SK-N-SH (cell line): ENCODE data around the gene PFKFB3. TPM values are rescaled to one million over a fixed set of nuclear protein-coding genes. Genes with fewer than 3 reads are reported as not detected.
"Not testable (repeated sequence)": the region's sequence is repeated elsewhere in the genome, so short reads cannot be mapped to it uniquely, and the experiment has no call there.

Experiments
- CTCF ChIA-PET: fragments of 300-600, 350-600 bp; formaldehyde crosslinking; extraction: SDS; loops from one replicate; lab custom pipeline; 2021; lab: Yijun Ruan, JAX
- POLR2A ChIA-PET: fragments of 350-600 bp; sonication (Branson Sonifier 250); formaldehyde crosslinking; extraction: SDS; loops from one replicate; lab custom pipeline; 2020; ENCODE audit warnings: antibody characterized with exemption, inconsistent platforms; lab: Yijun Ruan, JAX
- DNase-seq: peaks from one replicate; pipeline ENCODE4 v3.0.0; 2012
- H2AFZ ChIP-seq: fragments of 200-600 bp; sonication (generic); 2 replicates; pipeline ENCODE4 v1.8.1; 2016; ENCODE audit warnings: antibody characterized with exemption, mild to moderate bottlenecking, low read depth
- H3F3A ChIP-seq: fragments of 200-600 bp; sonication (generic); replicated peaks from 2 replicates; pipeline ENCODE3; 2016; ENCODE audit warnings: antibody characterized with exemption, mild to moderate bottlenecking; ENCODE audit not compliant: insufficient read depth
- H3K27ac ChIP-seq, 2 experiments: fragments of 200-500 bp in 1 of 2; fragments of 200-600 bp in 1 of 2; sonication (Bioruptor generic) in 1 of 2; sonication (generic), shearing (Covaris generic) in 1 of 2; 2 replicates each; pipeline versions ENCODE4 v1.5.1 to v1.6.1; 2014 to 2016; ENCODE audit warnings: low read depth in 2 of 2, inconsistent platforms in 1 of 2, low read length in 1 of 2, mild to moderate bottlenecking in 1 of 2, mixed read lengths in 1 of 2
- H3K27me3 ChIP-seq: fragments of 200-600 bp; sonication (generic), shearing (Covaris generic); 2 replicates; pipeline ENCODE4 v1.6.1; 2016; ENCODE audit warnings: mixed run types; ENCODE audit not compliant: insufficient read depth
- H3K36me3 ChIP-seq, 2 experiments: fragments of 200-500 bp in 1 of 2; fragments of 200-600 bp in 1 of 2; sonication (Bioruptor generic) in 1 of 2; sonication (generic) in 1 of 2; replicated peaks in 1 of 2; 2 replicates each; pipeline versions ENCODE3 to v1.5.1; 2014 to 2016; ENCODE audit warnings: low read length in 1 of 2, mild to moderate bottlenecking in 1 of 2; ENCODE audit not compliant: insufficient read depth in 2 of 2, control insufficient read depth in 1 of 2
- H3K4me1 ChIP-seq, 2 experiments: fragments of 200-500 bp in 1 of 2; fragments of 200-600 bp in 1 of 2; sonication (Bioruptor generic) in 1 of 2; sonication (generic), shearing (Covaris generic) in 1 of 2; 2 replicates each; pipeline versions ENCODE4 v1.5.1 to v1.6.1; 2014 to 2016; ENCODE audit warnings: low read depth in 1 of 2, low read length in 1 of 2, mixed run types in 1 of 2; ENCODE audit not compliant: insufficient read depth in 2 of 2, control insufficient read depth in 1 of 2
- H3K4me2 ChIP-seq: fragments of 200-600 bp; sonication (generic), shearing (Covaris generic); 2 replicates; pipeline ENCODE4 v1.6.1; 2017; ENCODE audit warnings: mixed run types
- H3K4me3 ChIP-seq, 2 experiments: fragments of 200-500 bp in 1 of 2; fragments of 200-600 bp in 1 of 2; sonication (Bioruptor generic) in 1 of 2; sonication (generic), shearing (Covaris generic) in 1 of 2; 2 replicates each; pipeline versions ENCODE4 v1.5.1 to v1.8.1; 2014 to 2016; ENCODE audit warnings: low read depth in 2 of 2, inconsistent platforms in 1 of 2, low read length in 1 of 2, mild to moderate bottlenecking in 1 of 2, mixed read lengths in 1 of 2, moderate library complexity in 1 of 2
- H3K79me2 ChIP-seq: fragments of 200-600 bp; sonication (generic); 2 replicates; pipeline ENCODE4 v1.8.1; 2017; ENCODE audit warnings: mild to moderate bottlenecking; ENCODE audit not compliant: insufficient read depth
- H3K9ac ChIP-seq: fragments of 200-600 bp; sonication (generic); 2 replicates; pipeline ENCODE4 v1.6.1; 2017; ENCODE audit warnings: mixed run types
- H3K9me2 ChIP-seq: fragments of 200-600 bp; sonication (generic); 2 replicates; pipeline ENCODE4 v1.6.1; 2017; ENCODE audit warnings: mixed run types
- H3K9me3 ChIP-seq: fragments of 200-600 bp; sonication (generic); 2 replicates; pipeline ENCODE4 v1.6.1; 2017; ENCODE audit warnings: mixed run types, mild to moderate bottlenecking, moderate library complexity
- H4K20me1 ChIP-seq: fragments of 200-600 bp; sonication (generic); 2 replicates; pipeline ENCODE4 v1.6.1; 2017; ENCODE audit warnings: mild to moderate bottlenecking, mixed run types; ENCODE audit not compliant: insufficient read depth
- CHD2 ChIP-seq: fragments of 150-350 bp; IDR thresholded peaks from 2 replicates; pipeline ENCODE4 v1.6.1; 2018; ENCODE audit warnings: low read length; ENCODE audit not compliant: partially characterized antibody
- ELF1 ChIP-seq: IDR thresholded peaks from 2 replicates; pipeline ENCODE4 v1.4.0; 2012
- EZH2phosphoT487 ChIP-seq: fragments of 200-600 bp; sonication (generic); IDR thresholded peaks from 2 replicates; pipeline ENCODE4 v1.6.1; 2017; ENCODE audit warnings: low read depth, mixed run types, mild to moderate bottlenecking, antibody characterized with exemption, moderate library complexity, borderline replicate concordance
- JUND ChIP-seq: IDR thresholded peaks from 2 replicates; pipeline ENCODE4 v1.4.0; 2012
- MXI1 ChIP-seq: IDR thresholded peaks from 2 replicates; pipeline ENCODE4 v1.6.1; 2012; ENCODE audit warnings: mild to moderate bottlenecking, low read depth, low read length, improper control_type of control experiment
- NRF1 ChIP-seq: IDR thresholded peaks from 2 replicates; pipeline ENCODE4 v1.6.1; 2012; ENCODE audit warnings: low read depth, mild to moderate bottlenecking, low read length
- POLR2AphosphoS5 ChIP-seq: IDR thresholded peaks from 2 replicates; pipeline ENCODE4 v1.6.1; 2012; ENCODE audit warnings: low read depth, low read length
- RAD21 ChIP-seq: IDR thresholded peaks from 2 replicates; pipeline ENCODE4 v1.6.1; 2012; ENCODE audit warnings: mild to moderate bottlenecking, low read length
- RFX5 ChIP-seq: IDR thresholded peaks from 2 replicates; pipeline ENCODE4 v1.6.1; 2012; ENCODE audit warnings: mild to moderate bottlenecking, improper control_type of control experiment, low read length
- RXRA ChIP-seq: IDR thresholded peaks from 2 replicates; pipeline ENCODE4 v1.4.0; 2012; ENCODE audit warnings: low read depth, mild to moderate bottlenecking, borderline replicate concordance
- SIN3A ChIP-seq: IDR thresholded peaks from 2 replicates; pipeline ENCODE4 v1.6.1; 2012; ENCODE audit warnings: low read depth, mild to moderate bottlenecking, low read length, moderate library complexity, borderline replicate concordance
- SMC3 ChIP-seq: IDR thresholded peaks from 2 replicates; pipeline ENCODE4 v1.6.1; 2012; ENCODE audit warnings: low read depth, low read length, improper control_type of control experiment
- YY1 ChIP-seq: IDR thresholded peaks from 2 replicates; pipeline ENCODE4 v1.4.0; 2012; ENCODE audit warnings: low read depth, mild to moderate bottlenecking
- WGBS: methylation state at CpG from one replicate; pipeline ENCODE4 v1.1.6; 2017; ENCODE audit warnings: low lambda C conversion rate; 5-methylcytosine and 5-hydroxymethylcytosine counted together
- polyA plus RNA-seq, 3 experiments: library from polyadenylated mRNA; depleted of rRNA; stranded (reverse); fragments of >200 nt; gene quantifications; 2 replicates each; pipeline ENCODE4 v1.2.3, GENCODE V29; 2012
- TF ChIP-seq, protein P1 (sequence below): fragments of 150-350 bp; IDR thresholded peaks from 2 replicates; pipeline ENCODE4 v1.6.1; 2017; ENCODE audit warnings: antibody characterized with exemption, low read length, low read depth, borderline replicate concordance
- TF ChIP-seq, protein P2 (sequence below): fragments of 150-350 bp; IDR thresholded peaks from 2 replicates; pipeline ENCODE4 v1.6.1; 2016; ENCODE audit warnings: mild to moderate bottlenecking, low read depth, low read length
- TF ChIP-seq, protein P3 (sequence below): IDR thresholded peaks from 2 replicates; pipeline ENCODE4 v1.4.0; 2012; ENCODE audit warnings: low read depth

The PFKFB3 gene
- polyA plus RNA-seq, 1 of the 3 experiments (the other 2 are of a cell fraction): 59.7 TPM

DNA sequence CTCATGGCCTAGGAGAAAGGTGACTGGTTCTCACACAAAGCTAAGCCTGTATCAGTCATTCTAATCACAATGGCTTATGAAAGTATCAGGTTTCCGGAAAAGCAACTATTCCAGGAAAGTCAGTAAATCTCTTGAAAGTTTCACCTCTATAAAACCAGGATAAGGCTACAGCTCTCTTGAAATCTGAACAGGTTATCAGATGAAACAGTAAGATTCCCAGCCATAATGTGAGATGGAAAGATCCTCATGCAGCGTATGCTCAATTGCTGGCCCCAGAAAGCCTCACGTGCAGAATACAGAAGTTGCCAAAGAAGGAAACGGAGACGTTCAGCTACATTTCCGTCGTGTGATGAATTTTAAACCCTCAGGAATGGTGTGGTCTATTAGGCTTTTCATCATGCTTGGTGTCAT is 90.0 kb downstream of the PFKFB3 start:
- CTCF ChIA-PET: no interaction called here
- POLR2A ChIA-PET: no interaction called here
- H3K27ac ChIP-seq: peak overlapping the region in 1 of 2 experiments; percentile 34; a peak in 2 of 4 replicates

DNA sequence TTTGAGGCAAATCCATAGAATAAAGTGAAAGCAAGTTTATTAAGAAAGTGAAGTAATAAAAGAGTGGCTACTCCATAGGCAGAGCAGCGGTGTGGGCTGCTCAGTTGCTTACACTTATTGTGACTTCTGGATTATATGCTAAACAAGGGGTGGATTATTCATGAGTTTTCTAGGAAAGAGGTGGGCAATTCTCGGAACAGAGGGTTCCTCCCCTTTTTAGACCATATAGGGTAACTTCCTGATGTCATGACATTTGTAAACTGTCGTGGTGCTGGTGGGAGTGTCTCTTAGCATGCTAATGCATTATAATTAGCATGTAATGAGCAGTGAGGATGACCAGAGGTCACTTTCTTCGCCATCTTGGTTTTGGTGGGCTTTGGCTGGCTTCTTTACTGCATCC is 93.7 kb downstream of the PFKFB3 start:
- Histone ChIP-seq H3K4me1 (peaks cover 6 to 28% of the 10 kb centered on the region in 2 experiments), H3F3A (peaks cover 11% of the 10 kb centered on the region), H3K27ac (peak overlapping the region in 1 of 2 experiments; percentile 16; a peak in 1 of 4 replicates)
- H3K9ac ChIP-seq, H3K36me3 ChIP-seq, DNase-seq, H3K9me3 ChIP-seq, POLR2A ChIA-PET, H3K27me3 ChIP-seq, H3K79me2 ChIP-seq, H3K9me2 ChIP-seq, H2AFZ ChIP-seq, H4K20me1 ChIP-seq, H3K4me3 ChIP-seq, CTCF ChIA-PET, H3K4me2 ChIP-seq: not testable (repeated sequence)
- 86% methylated on average over 4 of the region's 4 CpGs for WGBS

More for the DNA sequence above, 90.0 kb downstream of the PFKFB3 start:
- Histone ChIP-seq H3K9ac (no peak overlapping the region), H3K4me1 (peaks cover 6 to 21% of the 10 kb centered on the region in 2 experiments), H3K27me3 (no peaks in the 10 kb centered on the region), H3K4me2 (no peak overlapping the region), H3K9me3 (no peaks in the 10 kb centered on the region), H3K79me2 (no peaks in the 10 kb centered on the region), H3F3A (peaks cover 15% of the 10 kb centered on the region), H4K20me1 (no peaks in the 10 kb centered on the region), H3K9me2 (no peaks in the 10 kb centered on the region), H3K4me3 (no peak overlapping the region), H3K36me3 (no peaks in the 10 kb centered on the region), H2AFZ (no peak overlapping the region)
- WGBS: 78% methylated on average over 7 of the region's 7 CpGs
- no peak for TF ChIP-seq ELF1
- TF ChIP-seq POLR2AphosphoS5: no peak
- no peak for TF ChIP-seq EZH2phosphoT487
- TF ChIP-seq RFX5: no peak
- DNase-seq: no peak

DNA sequence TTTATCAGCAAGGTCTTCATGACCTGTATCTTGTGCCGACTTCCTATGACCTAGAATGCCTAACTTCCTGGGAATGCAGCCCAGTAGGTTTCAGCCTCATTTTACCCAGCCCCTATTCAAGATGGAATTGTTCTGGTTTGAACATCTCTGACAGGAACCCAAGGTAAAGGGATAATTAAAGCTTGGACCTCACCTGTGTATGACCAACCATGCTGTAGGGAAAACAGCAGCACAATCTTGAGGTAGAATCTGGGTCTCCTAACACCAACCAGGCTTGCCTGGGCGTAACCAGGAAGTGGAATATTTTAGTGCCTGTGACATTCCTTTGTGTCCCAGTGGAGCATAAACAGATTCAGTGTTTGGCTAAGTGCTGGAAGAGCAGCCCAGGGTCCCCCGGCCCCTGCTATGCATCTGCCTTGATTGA is 94.1 kb downstream of the PFKFB3 start:
- WGBS: 75% methylated on average over 3 of the region's 3 CpGs

More for the DNA sequence above, 94.1 kb downstream of the PFKFB3 start:
- no peaks in the 10 kb centered on the region for H3K36me3 ChIP-seq
- ChIA-PET CTCF (no interaction called here), POLR2A (no interaction called here)
- no peaks in the 10 kb centered on the region for H3K27me3 ChIP-seq
- TF ChIP-seq MXI1 (no peak), SIN3A (no peak), YY1 (no peak), JUND (no peak), SMC3 (no peak), CHD2 (no peak), ELF1 (no peak), EZH2phosphoT487 (no peak), RAD21 (no peak), NRF1 (no peak), POLR2AphosphoS5 (no peak), RXRA (no peak)
- TF ChIP-seq, protein P1, sequence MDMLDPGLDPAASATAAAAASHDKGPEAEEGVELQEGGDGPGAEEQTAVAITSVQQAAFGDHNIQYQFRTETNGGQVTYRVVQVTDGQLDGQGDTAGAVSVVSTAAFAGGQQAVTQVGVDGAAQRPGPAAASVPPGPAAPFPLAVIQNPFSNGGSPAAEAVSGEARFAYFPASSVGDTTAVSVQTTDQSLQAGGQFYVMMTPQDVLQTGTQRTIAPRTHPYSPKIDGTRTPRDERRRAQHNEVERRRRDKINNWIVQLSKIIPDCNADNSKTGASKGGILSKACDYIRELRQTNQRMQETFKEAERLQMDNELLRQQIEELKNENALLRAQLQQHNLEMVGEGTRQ: no peak
- TF ChIP-seq, protein P2, sequence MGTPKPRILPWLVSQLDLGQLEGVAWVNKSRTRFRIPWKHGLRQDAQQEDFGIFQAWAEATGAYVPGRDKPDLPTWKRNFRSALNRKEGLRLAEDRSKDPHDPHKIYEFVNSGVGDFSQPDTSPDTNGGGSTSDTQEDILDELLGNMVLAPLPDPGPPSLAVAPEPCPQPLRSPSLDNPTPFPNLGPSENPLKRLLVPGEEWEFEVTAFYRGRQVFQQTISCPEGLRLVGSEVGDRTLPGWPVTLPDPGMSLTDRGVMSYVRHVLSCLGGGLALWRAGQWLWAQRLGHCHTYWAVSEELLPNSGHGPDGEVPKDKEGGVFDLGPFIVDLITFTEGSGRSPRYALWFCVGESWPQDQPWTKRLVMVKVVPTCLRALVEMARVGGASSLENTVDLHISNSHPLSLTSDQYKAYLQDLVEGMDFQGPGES: no peak
- TF ChIP-seq, protein P3, sequence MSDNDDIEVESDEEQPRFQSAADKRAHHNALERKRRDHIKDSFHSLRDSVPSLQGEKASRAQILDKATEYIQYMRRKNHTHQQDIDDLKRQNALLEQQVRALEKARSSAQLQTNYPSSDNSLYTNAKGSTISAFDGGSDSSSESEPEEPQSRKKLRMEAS: no peak
- H3K4me3 ChIP-seq: no peak overlapping the region
- H2AFZ ChIP-seq: no peak overlapping the region
- no peaks in the 10 kb centered on the region for H4K20me1 ChIP-seq
- no peaks in the 10 kb centered on the region for H3K79me2 ChIP-seq
- H3K9me2 ChIP-seq: no peaks in the 10 kb centered on the region
- H3F3A ChIP-seq: peaks cover 11% of the 10 kb centered on the region
- no peak for DNase-seq
- H3K4me2 ChIP-seq: no peak overlapping the region
- H3K4me1 ChIP-seq: peaks cover 6 to 30% of the 10 kb centered on the region in 2 experiments
- no peaks in the 10 kb centered on the region for H3K9me3 ChIP-seq
- no peak overlapping the region for H3K27ac ChIP-seq
- no peak overlapping the region for H3K9ac ChIP-seq
